CD1c-positive myeloid dendritic cell (primary cell): ENCODE results near the gene ZFR2.
"Not testable (repeated sequence)": the region's sequence is repeated elsewhere in the genome, so short reads cannot be mapped to it uniquely, and the experiment has no call there.

Experiments used
- DNase-seq: peaks from one replicate; pipeline ENCODE4 v3.0.0-alpha.2; 2016; ENCODE audit errors: extremely low spot score

The ZFR2 gene

GRCh38 chr19:3816566-3817218 is 52.1 kb downstream of the ZFR2 start:
- no peak for DNase-seq

GRCh38 chr19:3816148-3816547 is 52.7 kb downstream of the ZFR2 start:
- not testable (repeated sequence) for DNase-seq

GRCh38 chr19:3814648-3815047 is 54.2 kb downstream of the ZFR2 start:
- DNase-seq, result no peak

DNA sequence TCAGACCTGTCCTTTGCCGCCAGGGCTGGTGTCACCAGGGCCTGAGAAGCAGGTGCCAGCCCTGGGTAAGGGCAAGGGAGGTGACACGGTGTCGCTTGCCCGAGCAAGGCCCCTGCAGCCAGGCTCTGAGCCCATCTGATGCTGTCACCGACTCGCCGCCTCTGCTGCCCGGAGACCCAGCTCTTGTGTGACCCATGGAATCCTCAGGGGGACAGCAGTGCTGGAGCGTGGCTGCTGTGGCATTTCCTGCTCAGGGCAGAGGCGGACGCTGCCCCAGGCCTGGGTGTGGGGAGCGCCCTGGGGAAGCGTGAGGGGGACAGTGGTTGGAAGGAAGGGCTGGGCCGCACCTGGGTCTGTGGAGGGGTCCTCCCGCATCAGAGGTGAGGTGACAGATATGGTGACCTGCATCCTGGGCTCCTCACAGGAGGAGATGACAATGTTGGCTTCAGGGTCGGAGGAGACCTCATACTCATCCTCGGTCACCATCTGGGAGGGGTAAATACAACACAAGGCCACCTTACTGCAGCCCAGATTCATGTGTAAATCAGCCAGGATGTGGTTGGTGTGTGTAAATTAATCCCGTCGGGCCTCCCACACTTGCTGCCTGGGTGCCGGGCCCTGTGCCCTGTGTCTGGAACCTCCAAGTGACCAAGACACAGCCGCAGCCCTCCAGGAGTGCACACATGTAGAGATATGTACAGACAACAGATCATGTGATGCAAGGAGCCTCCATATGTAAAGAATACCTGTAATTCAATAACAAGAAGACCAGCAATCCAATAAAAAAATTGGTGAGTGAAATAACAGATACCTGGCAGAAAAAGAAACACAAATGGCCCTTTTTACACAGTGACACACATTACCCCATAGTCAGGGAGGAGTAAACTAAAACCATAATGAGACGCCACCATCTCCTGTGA is 55.1 kb downstream of the ZFR2 start:
- no peak for DNase-seq

DNA sequence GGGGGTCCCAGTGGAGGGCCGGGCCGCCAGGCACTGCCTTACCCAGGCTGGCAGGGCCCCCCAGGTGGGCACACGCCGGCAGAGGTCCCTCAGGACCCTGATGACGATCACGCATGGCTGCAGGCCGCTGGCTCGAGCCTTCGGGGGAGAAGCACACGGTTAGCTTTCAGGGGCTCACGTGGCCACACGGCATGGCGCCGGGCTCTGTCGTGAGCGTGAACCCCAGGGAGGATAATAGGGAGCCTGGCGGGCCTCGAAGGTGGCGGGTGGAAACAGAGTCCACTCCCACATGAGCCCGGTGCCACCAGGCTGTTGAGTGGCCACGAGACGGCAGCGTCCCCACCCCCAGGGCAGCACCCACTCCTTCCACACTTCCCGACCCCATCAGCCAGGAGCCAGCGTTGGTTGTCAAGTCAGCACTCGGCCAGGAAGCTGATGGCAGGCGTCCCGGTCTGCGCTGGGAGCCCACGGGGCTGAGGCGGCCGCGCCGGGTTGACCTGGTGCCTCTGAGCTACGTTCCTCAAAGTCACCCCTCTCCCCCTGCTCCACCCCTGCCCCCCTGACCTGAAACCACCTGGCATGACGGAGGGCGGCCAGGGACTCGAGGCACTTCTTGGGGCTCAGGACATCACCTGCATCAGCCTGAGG is 58.0 kb downstream of the ZFR2 start:
- no peak for DNase-seq

DNA sequence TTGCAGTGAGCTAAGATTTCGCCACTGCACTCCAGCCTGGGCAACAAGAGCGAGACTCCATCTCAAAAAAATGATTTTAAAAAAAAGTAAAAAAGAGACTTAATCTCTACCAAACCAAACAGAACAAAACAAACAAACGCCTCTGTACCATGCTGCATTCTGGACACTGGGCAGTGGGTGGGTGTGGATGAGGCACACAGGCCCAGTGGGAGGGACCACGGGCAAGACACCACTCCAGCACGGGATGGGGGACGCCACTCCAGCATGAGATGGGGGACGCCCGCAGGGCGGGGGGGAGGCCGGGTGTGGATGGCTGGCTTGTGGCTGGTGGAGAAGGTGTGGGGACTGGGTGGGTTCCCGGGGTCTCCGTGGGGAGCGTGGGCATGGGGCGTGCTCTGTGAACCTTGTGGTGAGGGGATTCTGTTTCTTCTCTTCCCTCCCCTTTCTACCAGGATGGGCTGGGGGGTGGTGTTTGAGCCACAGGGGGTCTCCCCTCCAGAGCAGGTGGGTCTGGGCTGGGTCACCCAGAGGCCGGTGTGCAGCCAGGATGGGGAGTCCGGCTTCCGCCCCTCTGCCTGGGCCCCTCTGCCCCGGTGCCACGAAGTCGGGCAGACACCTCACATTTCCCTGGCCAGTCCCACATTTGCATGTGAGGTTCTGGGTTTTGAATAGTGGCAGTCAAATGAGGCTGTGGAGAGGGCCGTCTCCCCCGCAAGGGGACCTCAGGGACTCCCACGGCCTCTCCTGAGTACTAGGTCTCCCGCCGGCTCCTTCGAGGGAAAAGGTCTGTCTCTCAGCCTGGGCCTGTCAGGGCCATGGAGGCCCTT is 58.7 kb downstream of the ZFR2 start:
- DNase-seq, result no peak

DNA sequence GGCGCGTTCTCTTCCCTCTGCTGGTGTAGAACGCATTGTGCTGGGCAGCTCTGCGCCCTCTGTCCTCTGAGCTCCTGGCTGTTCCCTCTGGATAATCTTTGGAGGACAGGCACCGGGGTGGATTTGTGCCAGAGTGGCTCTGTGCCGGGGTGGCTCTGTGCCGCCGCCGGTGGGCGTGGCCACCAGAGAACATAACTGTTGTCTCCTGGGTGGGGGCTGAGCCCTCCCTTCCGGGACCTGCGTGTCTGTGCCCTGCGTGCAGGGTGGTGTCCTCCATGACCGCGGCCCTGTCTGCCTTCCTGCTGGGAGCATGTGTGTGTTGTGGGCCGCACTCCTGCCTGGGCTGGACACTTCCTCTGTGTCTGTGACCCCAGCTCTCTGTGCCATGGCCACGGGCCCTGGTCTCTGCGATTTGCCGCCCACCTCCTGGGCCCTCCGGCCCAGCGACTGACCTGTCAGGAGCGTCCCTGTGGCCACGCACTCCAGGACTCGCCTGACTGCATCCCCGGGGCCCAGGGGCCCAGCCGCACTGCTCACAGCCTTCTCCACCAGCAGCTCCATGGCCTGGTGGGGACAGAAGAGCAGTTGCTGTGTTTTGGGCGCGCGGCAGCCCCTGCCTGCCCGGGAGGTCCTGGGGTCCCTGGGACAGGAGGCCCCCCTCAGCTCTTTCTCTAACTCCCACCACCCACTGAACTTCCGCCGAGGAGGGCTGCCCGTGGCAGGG is 60.3 kb downstream of the ZFR2 start:
- DNase-seq, result no peak

- no peak for DNase-seq
These were observed 61.1 kb downstream of the ZFR2 start for GRCh38 chr19:3807574-3808354.

DNA sequence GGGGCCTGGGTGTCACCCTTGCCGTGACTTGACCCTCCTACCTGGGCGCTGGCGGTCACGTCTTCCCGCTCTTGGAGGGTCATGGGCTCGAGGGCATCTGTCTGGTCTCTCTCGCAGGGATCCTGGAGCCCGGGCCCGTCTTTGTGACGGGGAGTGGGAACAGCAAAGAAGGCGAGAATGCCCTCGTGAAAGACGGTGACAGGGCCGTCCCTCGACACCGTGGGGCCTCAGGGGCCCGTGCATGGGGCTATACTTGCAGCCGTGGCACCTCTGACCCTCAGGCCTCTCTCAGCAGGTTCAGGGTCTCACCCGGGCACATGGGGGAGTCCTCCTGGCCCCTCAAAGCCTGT is 61.7 kb downstream of the ZFR2 start:
- DNase-seq, result no peak

DNA sequence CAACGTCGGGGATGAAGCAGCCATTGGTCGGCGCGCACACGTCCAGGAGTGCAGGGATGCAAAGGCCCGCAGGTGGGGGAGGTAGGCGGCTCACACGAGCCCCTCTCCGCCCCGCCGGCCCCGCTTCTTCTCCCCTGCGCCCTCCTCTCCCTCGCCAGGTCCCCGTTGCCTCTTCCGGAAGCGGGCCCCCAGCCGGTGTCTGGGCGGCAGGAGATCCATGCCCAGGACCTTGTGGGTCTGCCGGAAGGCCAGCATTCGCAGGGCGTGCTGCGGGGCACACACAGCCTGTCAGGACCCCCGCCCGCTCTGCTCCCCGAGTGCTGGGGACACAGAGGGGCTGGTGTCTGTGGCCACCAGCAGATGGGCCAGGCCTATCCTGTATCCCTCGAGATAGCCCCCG is 63.0 kb downstream of the ZFR2 start:
- DNase-seq, result no peak

DNA sequence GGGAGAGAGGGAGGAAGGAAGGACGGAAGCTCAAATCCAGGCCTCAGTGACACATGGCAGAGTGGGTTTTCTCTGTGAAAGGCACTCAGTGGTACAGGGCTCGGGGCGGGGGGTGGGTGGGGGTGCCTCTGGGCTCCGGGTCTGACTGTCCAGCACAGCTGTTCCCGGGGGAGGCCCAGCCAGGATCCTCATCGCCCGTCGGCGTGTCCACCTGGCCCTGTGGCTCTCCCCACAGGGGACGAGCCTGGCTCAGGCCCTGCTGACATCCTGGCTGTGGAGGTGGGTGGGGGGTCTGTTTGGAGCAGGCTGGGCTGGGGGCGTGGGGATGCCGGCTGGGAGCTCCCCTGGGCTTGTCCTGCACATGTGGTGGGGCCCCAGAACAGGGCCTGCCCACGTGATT is 64.4 kb downstream of the ZFR2 start:
- DNase-seq, result no peak

GRCh38 chr19:3803986-3804385 is 64.9 kb downstream of the ZFR2 start:
- DNase-seq, result no peak

DNA sequence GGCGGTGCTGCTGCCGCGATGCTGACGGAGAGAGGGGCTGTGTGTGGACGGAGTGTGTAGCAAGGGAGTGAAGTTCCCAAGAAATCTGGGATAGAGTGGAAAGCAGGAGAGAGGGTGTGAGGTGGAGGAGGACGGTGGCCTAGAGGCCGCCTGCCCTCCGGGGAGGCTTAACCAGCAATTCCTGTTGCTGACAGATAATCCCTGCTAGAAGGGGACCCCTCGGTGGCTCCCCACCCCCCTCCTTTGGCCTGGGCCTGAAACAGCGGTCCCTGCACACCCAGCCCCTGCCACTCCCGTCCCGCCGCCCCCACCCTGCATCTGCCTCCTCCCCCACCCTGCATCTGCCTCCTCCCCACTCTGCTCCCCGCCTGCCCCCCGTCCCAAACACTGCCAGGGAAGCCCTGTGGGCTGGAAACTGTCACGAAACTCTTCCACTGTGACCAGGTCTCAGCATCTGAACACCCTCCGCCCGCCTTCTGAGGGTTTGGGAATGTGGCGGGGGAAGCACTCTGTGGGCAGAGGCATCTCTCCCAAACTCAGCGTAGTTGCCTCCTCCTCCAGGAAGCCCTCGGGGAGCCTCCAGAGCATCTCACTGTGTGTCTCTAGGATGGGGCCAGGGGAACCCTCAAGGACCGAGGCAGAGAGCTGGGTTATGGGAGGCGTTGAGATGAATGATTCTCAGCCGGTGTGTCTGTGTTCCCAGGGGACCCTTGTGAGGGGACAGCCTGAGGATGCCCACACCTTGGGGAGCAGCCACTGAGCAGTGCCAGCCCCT is 65.5 kb downstream of the ZFR2 start:
- no peak for DNase-seq

DNA sequence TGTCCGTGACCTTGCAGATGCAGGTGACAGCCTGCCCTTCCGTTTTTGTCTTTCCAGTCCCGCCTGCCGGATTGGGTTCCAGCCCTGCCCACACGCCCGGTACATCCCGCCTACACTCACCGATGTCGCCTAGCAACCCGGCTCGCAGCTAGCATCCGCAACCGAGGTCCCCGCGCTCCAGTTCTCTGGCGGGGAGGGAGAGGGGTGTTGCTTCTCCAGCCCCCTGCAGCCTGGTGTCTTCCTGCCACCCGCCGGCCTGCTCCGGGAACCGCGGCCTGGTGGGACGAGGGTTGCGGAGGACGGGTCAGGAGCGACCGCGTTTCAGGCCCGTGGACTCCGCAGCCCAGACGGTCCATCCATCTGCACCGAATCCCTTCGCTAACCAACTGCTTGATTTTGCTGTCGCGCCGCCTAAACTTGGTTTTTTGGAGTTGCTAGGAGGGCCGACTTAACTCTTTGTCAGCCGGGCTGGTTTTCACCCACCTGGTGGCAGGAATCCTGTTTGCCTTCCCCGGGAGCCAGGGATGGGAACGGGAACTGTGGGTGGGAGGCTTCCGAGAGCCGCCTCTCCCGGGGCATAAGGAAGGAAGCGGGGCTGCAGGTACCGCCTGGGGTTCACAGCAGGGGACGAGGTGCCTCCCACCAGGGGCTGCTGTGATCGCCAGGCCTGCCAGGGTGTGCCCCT is 67.3 kb downstream of the ZFR2 start:
- peak; percentile 68 for DNase-seq

DNA sequence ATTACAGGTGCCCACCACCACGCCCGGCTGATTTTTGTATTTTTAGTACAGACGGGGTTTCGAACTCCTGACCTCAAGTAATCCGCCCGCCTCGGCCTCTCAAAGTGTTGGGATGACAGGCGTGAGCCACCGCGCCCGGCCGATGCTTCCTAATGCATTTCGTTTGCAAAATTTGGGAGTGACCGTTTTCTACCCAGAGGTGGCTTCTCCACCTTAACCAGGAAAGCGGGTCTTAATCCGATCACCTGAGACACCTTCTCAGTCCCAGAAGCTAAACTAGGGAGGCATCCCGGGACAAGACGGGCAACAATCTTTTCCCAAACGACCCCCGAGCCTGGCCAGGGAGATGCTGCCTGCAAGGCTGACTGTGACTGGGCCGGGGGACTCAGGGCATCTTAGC is 67.8 kb downstream of the ZFR2 start:
- no peak for DNase-seq

DNA sequence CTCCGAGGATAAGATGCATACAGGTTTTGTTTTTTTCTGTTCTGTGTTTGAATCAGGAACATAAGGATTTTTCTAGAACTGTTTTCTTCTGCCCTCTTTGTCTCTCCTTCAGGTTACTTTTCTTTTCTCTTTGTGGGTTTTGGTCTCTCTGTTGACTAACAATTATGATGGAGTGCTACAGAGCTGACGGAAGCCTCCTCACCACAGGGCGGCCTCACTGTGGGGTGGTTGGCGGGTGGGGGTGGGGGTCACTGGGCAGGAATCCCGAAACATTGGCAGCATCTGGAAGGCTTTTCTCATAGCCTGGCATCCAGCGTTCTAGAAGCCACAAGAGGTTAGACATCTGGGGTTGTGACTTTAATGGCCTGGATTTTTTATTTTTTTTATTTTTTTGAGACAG is 70.7 kb downstream of the ZFR2 start:
- no peak for DNase-seq

DNA sequence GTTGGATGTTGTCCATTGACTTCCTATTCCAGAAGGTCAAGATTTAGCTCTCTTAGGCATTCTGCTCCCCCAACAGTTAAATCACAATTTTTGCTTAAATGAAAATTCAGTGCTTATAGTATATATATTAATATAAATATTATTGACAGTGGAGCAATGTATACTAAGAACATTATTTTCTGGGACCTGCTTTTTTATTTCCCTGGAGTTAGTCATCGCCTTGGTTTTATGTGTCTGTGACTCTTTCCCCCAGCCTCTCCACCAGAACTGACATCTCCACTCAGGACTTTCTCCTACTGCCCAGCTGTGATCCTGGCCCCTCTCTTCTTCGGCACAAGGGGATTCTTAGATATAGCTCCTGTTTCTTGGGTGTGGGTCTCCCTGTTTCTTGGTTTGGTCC is 72.5 kb downstream of the ZFR2 start:
- DNase-seq, result no peak

- no peak for DNase-seq
These were observed 75.0 kb downstream of the ZFR2 start for GRCh38 chr19:3793799-3794198.

DNA sequence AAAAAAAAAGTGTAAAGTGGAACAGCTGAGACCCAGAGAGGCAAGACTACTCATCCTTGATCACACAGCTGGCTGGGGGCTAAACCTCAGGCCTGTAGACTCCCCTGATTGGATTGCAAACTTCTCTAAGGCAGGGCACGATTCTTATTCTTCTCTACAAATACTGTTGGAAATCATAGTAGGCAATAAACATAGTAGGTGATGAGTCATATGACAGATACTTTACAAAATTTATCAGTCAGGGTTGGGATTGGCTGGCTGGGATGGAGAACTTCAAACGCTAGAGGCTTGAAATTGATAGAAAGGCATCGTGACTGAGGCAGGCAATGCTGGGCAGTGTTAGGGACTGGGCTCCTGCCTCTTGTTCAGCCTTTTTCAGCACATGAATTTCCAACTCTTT is 76.7 kb downstream of the ZFR2 start:
- DNase-seq, result no peak
